GM12878 (cell line): ENCODE measurements around the gene PYGM. TPM values are rescaled to one million over a fixed set of nuclear protein-coding genes. Genes with fewer than 3 reads are reported as not detected.

ENCODE experiments used
- ATF7 ChIP-seq: fragments of 450-650 bp; IDR thresholded peaks from 2 replicates; pipeline ENCODE4 v1.6.1; 2016; ENCODE audit warnings: low read depth, mild to moderate bottlenecking
- CBFB ChIP-seq: IDR thresholded peaks from 2 replicates; pipeline ENCODE4 v1.6.1; 2016; ENCODE audit warnings: antibody characterized with exemption, low read depth
- CHD2 ChIP-seq: IDR thresholded peaks from 2 replicates; pipeline ENCODE4 v1.6.1; 2011; ENCODE audit warnings: low read depth, low read length, improper control_type of control experiment, borderline replicate concordance
- CREB1 ChIP-seq: IDR thresholded peaks from 2 replicates; pipeline ENCODE4 v1.6.1; 2012; ENCODE audit warnings: low read depth, mild to moderate bottlenecking, inconsistent platforms
- DPF2 ChIP-seq: fragments of 450-650 bp; IDR thresholded peaks from 2 replicates; pipeline ENCODE4 v1.6.1; 2017; ENCODE audit warnings: mild to moderate bottlenecking
- EED ChIP-seq: sonication (generic); IDR thresholded peaks from 2 replicates; pipeline ENCODE4 v1.6.1; 2016; ENCODE audit warnings: antibody characterized with exemption, low read depth
- ESRRA ChIP-seq: IDR thresholded peaks from 2 replicates; pipeline ENCODE4 v1.6.1; 2012; ENCODE audit warnings: mild to moderate bottlenecking, low read length, improper control_type of control experiment
- IKZF1 ChIP-seq: fragments of 450-650 bp; conservative IDR thresholded peaks from 2 replicates; pipeline ENCODE4 v1.6.1; 2017; ENCODE audit warnings: antibody characterized with exemption, mild to moderate bottlenecking
- JUNB ChIP-seq: IDR thresholded peaks from 2 replicates; pipeline ENCODE4 v1.6.1; 2016; ENCODE audit warnings: antibody characterized with exemption, mild to moderate bottlenecking
- KAT2A ChIP-seq: conservative IDR thresholded peaks from 2 replicates; pipeline ENCODE4 v1.6.1; 2011; ENCODE audit warnings: low read depth, low read length; ENCODE audit not compliant: control insufficient read depth
- MTA2 ChIP-seq: fragments of 450-650 bp; IDR thresholded peaks from 2 replicates; pipeline ENCODE4 v1.6.1; 2016; ENCODE audit warnings: low read depth, mild to moderate bottlenecking, moderate library complexity
- NFYA ChIP-seq: IDR thresholded peaks from 2 replicates; pipeline ENCODE4 v1.6.1; 2011; ENCODE audit warnings: low read depth, mild to moderate bottlenecking, low read length, improper control_type of control experiment, borderline replicate concordance
- NR2C1 ChIP-seq: fragments of 450-650 bp; IDR thresholded peaks from 2 replicates; pipeline ENCODE4 v1.6.1; 2017; ENCODE audit warnings: antibody characterized with exemption, mild to moderate bottlenecking, moderate library complexity
- PML ChIP-seq: IDR thresholded peaks from 2 replicates; pipeline ENCODE4 v1.6.1; 2012; ENCODE audit warnings: low read length, inconsistent platforms
- RAD21 ChIP-seq: IDR thresholded peaks from 2 replicates; pipeline ENCODE4 v1.6.1; 2011; ENCODE audit warnings: mild to moderate bottlenecking, low read depth, low read length, moderate library complexity; ENCODE audit not compliant: insufficient read depth
- RELA ChIP-seq: fragments of 450-650 bp; IDR thresholded peaks from 2 replicates; pipeline ENCODE4 v1.8.0; 2014; ENCODE audit warnings: borderline replicate concordance; ENCODE audit not compliant: partially characterized antibody
- RFX5 ChIP-seq: IDR thresholded peaks from 2 replicates; pipeline ENCODE4 v1.6.1; 2011; ENCODE audit warnings: low read depth, low read length, improper control_type of control experiment
- RUNX3 ChIP-seq: IDR thresholded peaks from 2 replicates; pipeline ENCODE4 v1.6.1; 2012; ENCODE audit warnings: low read length, inconsistent platforms
- SMAD5 ChIP-seq: IDR thresholded peaks from 2 replicates; pipeline ENCODE4 v1.6.1; 2016; ENCODE audit warnings: antibody characterized with exemption, low read depth
- STAT1 ChIP-seq: fragments of 450-650 bp; conservative IDR thresholded peaks from 2 replicates; pipeline ENCODE4 v1.6.1; 2014; ENCODE audit warnings: antibody characterized with exemption, mild to moderate bottlenecking
- WRNIP1 ChIP-seq: IDR thresholded peaks from 2 replicates; pipeline ENCODE4 v1.6.1; 2011; ENCODE audit warnings: low read depth, low read length, improper control_type of control experiment, borderline replicate concordance
- ZNF592 ChIP-seq: fragments of 450-650 bp; IDR thresholded peaks from 2 replicates; pipeline ENCODE4 v1.6.1; 2017; ENCODE audit warnings: mild to moderate bottlenecking, moderate library complexity
- ZZZ3 ChIP-seq: IDR thresholded peaks from 2 replicates; pipeline ENCODE4 v1.6.1; 2011; ENCODE audit warnings: low read depth; ENCODE audit not compliant: control insufficient read depth, insufficient read length
- polyA plus RNA-seq, 11 experiments: library from polyadenylated mRNA; depleted of rRNA in 4 of 11; unstranded in 6 of 11; stranded (reverse) in 5 of 11; fragments of >200 nt; fragmentation: Nextera tagmentation in 4 of 11; fragmentation: Illumina TruSeq in 1 of 11; extraction: Ambion mirVana in 4 of 11; extraction: Trizol in 1 of 11; gene quantifications; 1 replicate in 1 of 11; 2 replicates in 10 of 11; pipeline versions ENCODE4 v1.2.1 to v1.2.3, GENCODE V29; 2011 to 2016; ENCODE audit warnings: inconsistent platforms in 2 of 11, missing spikeins in 2 of 11, low read depth in 1 of 11
- total RNA-seq, 4 experiments: library from RNA; depleted of rRNA in 3 of 4; stranded (reverse); fragments of >200 nt in 3 of 4; fragmentation: Illumina TruSeq in 1 of 4; extraction: Trizol in 1 of 4; gene quantifications; 2 replicates each; pipeline versions ENCODE4 v1.2.1 to v1.2.3, GENCODE V29; 2013 to 2021
- TF ChIP-seq, protein P1 (sequence below): IDR thresholded peaks from 2 replicates; pipeline ENCODE4 v1.6.1; 2011; ENCODE audit warnings: borderline replicate concordance, low read depth, mild to moderate bottlenecking, moderate library complexity, low read length; ENCODE audit not compliant: insufficient read depth, poor library complexity, severe bottlenecking
- TF ChIP-seq, protein P2 (sequence below): IDR thresholded peaks from 2 replicates; pipeline ENCODE4 v1.6.1; 2012; ENCODE audit warnings: low read depth, low read length, improper control_type of control experiment

The PYGM gene
- total and polyA plus RNA-seq, 10 of the 15 experiments (the other 5 are each of a cell fraction or from before 2014, with no cell fraction given) = 0.04 to 3.7 (median 0.27) TPM; not detected in 1

- TF ChIP-seq, protein P1, sequence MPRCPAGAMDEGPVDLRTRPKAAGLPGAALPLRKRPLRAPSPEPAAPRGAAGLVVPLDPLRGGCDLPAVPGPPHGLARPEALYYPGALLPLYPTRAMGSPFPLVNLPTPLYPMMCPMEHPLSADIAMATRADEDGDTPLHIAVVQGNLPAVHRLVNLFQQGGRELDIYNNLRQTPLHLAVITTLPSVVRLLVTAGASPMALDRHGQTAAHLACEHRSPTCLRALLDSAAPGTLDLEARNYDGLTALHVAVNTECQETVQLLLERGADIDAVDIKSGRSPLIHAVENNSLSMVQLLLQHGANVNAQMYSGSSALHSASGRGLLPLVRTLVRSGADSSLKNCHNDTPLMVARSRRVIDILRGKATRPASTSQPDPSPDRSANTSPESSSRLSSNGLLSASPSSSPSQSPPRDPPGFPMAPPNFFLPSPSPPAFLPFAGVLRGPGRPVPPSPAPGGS = no peak
- TF ChIP-seq MTA2 (peak; percentile 36; the same call in 1 of the 2 replicates), WRNIP1 (no peak), CREB1 (0 out of 2 replicates have a peak, but pooled peaks have one; percentile 30), JUNB (no peak), STAT1 (no peak), NFYA (no peak; the same call in 1 of the 2 replicates), RFX5 (no peak), ESRRA (no peak), DPF2 (peak; percentile 87), ATF7 (no peak), EED (peak; percentile 44; the same call in 1 of the 2 replicates), ZZZ3 (no peak), CHD2 (peak; percentile 80; the same call in 1 of the 2 replicates), RELA (peak; percentile 90), PML (no peak), NR2C1 (no peak), IKZF1 (peak; percentile 75), RUNX3 (peak; percentile 12; the same call in 1 of the 2 replicates), SMAD5 (no peak), CBFB (no peak), KAT2A (no peak), ZNF592 (no peak; the same call in 1 of the 2 replicates), RAD21 (peak; percentile 60)
- TF ChIP-seq, protein P2, sequence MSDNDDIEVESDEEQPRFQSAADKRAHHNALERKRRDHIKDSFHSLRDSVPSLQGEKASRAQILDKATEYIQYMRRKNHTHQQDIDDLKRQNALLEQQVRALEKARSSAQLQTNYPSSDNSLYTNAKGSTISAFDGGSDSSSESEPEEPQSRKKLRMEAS = no peak
Observed at GRCh38 chr11:64723117-64723906, 36.5 kb downstream of the PYGM start, which contains the start of gene NRXN2 (continued).
